ENCODE data around the gene OLFML3. TPM values are rescaled to one million over a fixed set of nuclear protein-coding genes. Genes with fewer than 3 reads are reported as not detected.
"Not testable (repeated sequence)": the region's sequence is repeated elsewhere in the genome, so short reads cannot be mapped to it uniquely, and the experiment has no call there.

Gene OLFML3
- 583 and 771 TPM in 2 replicates for total RNA-seq (2014; rRNA removed)
- polyA plus RNA-seq (2012): 549 TPM

GRCh38 chr1:113978863-113979702 is at the start of gene OLFML3:
Gene OLFML3 (plus strand): TSS chr1:113979474. CDS start chr1:113979517, 43 bp downstream.
- DNase-seq (ENCODE audit: low read depth): peak; percentile 92

GRCh38 chr1:113929750-113930498 is 49.4 kb upstream of the OLFML3 start:
- DNase-seq (ENCODE audit: low read depth): no peak

- DNase-seq (ENCODE audit: low read depth): peak; percentile 64
Measured at GRCh38 chr1:113930499-113931161, 48.6 kb upstream of the OLFML3 start.

- peak; percentile 67 for DNase-seq (ENCODE audit: low read depth)
Measured at GRCh38 chr1:113931451-113931851, 47.8 kb upstream of the OLFML3 start.

- DNase-seq (ENCODE audit: low read depth): no peak
Measured at GRCh38 chr1:113934006-113934405, 45.3 kb upstream of the OLFML3 start.

- DNase-seq (ENCODE audit: low read depth): no peak
Measured at GRCh38 chr1:113934511-113935055, 44.7 kb upstream of the OLFML3 start.

GRCh38 chr1:113935176-113935575 is 44.1 kb upstream of the OLFML3 start:
- no peak for DNase-seq (ENCODE audit: low read depth)

- no peak for DNase-seq (ENCODE audit: low read depth)
Measured at GRCh38 chr1:113935970-113936369, 43.3 kb upstream of the OLFML3 start.

- no peak for DNase-seq (ENCODE audit: low read depth)
Measured at GRCh38 chr1:113937146-113937545, 42.1 kb upstream of the OLFML3 start.

- DNase-seq (ENCODE audit: low read depth): no peak
Measured at GRCh38 chr1:113938192-113938591, 41.1 kb upstream of the OLFML3 start.

- DNase-seq (ENCODE audit: low read depth): no peak
Measured at GRCh38 chr1:113940365-113941244, 38.7 kb upstream of the OLFML3 start.

- no peak for DNase-seq (ENCODE audit: low read depth)
Measured at GRCh38 chr1:113941245-113941559, 38.1 kb upstream of the OLFML3 start.

GRCh38 chr1:113942527-113942926 is 36.7 kb upstream of the OLFML3 start:
- no peak for DNase-seq (ENCODE audit: low read depth)

- no peak for DNase-seq (ENCODE audit: low read depth)
Measured at GRCh38 chr1:113943028-113943811, 36.1 kb upstream of the OLFML3 start.

- no peak for DNase-seq (ENCODE audit: low read depth)
Measured at GRCh38 chr1:113945329-113945728, 33.9 kb upstream of the OLFML3 start.

- DNase-seq (ENCODE audit: low read depth): no peak
Measured at GRCh38 chr1:113946112-113946511, 33.2 kb upstream of the OLFML3 start.

- DNase-seq (ENCODE audit: low read depth): no peak
Measured at GRCh38 chr1:113946678-113947387, 32.4 kb upstream of the OLFML3 start.

GRCh38 chr1:113947388-113948107 is 31.7 kb upstream of the OLFML3 start:
- DNase-seq (ENCODE audit: low read depth): no peak

- DNase-seq (ENCODE audit: low read depth): not testable (repeated sequence)
Measured at GRCh38 chr1:113948151-113948550, 31.1 kb upstream of the OLFML3 start.

Measured in LHCN-M2 (cell line).